ENCODE data around the gene BICC1.

Gene BICC1

DNA sequence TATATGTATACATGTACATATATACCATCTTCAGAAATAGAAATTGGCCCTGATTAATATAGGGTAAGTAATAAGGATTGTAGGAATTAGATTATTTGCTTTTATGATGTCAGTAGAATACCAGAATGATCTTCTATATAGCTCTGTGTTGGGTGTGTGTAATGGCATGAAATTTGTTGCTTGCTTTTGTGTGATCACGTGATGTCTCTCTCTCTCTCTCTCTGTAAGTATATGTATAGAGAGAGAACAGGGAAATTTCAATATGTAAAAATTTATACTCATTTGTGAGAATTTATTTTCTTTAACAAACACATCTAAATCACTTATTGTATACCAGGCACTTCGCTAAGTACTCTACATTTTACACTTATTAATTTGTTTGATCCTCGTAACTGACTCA, 272.7 kb downstream of the BICC1 start:
- DNase-seq, result no peak

GRCh38 chr10:58791137-58791536, 278.5 kb downstream of the BICC1 start:
- DNase-seq, result no peak

- DNase-seq, result no peak
Observed at GRCh38 chr10:58795560-58795959, 282.9 kb downstream of the BICC1 start.

DNA sequence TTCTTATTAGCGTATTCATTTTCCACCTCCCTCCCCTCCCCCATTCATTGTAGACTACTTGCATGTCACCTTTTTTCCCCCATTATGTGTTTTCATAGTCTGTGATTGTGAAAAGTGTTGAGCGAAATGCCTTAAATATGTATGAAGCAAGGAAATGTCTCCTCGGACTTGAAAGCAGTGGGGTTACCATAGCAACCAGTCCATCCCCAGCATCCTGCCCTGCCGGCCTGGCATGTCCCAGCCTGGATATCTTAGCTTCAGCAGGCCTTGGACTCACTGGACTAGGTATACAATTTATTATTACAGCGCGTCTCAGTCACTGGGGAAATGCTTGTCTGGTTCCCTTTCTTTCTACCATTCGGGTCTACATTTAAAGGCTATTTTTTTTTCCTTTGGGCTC, 283.6 kb downstream of the BICC1 start:
- DNase-seq, result no peak

DNA sequence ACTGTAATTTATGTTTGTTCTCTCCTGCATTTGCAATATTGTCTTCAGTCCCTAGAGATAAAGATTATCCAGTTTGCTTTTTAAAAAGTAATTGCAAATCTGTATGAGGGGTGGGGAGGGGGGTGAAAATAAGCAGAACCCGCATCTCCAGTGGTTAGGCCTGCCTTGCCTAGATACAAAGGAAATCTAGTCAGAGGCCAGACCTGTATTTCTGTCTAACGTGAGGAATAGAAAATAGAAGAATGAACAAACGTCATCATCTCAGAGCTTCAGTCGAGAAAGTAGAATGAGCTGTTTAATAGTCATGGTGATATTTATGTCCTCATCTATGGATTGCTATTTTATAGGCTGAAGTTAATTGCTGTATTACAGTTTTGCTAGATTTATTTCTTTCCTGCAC, 284.2 kb downstream of the BICC1 start:
- DNase-seq, result no peak

- DNase-seq, result no peak
Observed at GRCh38 chr10:58797356-58797755, 284.7 kb downstream of the BICC1 start.

GRCh38 chr10:58802047-58802446, 289.4 kb downstream of the BICC1 start:
- DNase-seq, result no peak

DNA sequence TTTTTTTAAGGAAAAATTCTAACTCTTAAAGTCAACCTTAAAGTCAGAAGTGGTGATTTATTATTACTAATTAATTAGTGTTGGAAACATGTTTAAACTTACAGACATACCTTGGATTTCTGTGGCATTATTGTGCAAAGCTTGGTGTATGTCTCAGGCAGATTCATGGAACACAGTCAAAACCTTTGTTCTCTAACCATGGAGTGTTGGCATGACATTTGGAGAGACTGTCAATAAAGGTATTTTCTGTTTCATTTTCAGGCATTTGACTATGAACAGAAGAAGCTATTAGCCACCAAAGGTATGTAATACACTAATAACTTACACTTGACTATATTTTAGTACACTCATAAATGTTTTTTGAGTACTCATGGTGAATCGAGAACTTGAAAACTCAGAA, 293.7 kb downstream of the BICC1 start:
- DNase-seq, result no peak

DNA sequence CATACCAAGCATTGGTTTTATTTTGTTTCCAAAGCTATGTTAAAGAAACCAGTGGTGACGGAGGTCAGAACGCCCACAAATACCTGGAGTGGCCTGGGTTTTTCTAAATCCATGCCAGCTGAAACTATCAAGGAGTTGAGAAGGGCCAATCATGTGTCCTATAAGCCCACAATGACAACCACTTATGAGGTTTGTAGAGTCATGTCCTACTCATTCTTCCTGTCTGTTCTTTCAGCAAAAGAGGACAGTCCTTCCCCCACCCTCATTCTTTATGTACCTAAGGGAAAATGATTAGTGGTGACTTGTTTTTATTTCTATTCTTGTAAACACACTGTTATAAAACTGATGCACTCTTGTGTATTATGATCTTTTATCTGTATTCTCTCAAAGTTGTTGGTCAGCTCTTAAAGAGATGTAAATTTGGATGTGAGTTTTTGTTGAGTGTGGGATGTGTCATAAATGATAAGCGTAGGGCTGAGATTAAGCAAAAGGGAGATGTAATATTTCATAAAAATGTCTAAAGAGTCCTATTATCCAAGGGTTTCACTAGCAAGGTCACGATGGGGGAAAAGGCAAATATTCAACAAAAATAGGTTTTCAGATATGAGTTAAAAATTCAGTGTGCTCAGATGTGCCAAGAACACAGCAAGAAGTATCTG, 294.4 kb downstream of the BICC1 start:
- DNase-seq, result no peak

DNA sequence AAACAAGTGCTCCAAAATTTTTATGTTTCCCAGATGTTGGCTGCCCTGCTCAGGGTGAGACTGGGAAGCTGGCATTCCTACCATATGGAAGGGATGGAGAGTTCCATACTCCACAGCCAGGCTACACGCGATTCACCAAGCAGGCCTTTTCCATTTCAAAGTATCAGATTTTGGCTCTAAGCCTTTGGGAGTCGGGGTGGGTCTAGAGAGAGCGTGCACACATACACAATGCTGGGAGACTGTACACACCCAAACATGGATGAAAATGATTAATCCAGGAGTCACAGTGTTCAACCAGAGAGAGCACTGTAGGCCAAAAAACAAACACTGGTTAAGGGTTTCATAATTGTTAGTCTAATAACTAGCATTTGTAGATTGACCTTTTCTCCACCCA, 295.0 kb downstream of the BICC1 start:
- no peak for DNase-seq

- DNase-seq, result no peak
Observed at GRCh38 chr10:58810751-58811150, 298.1 kb downstream of the BICC1 start.

GRCh38 chr10:58813573-58813972, 300.9 kb downstream of the BICC1 start:
- no peak for DNase-seq

GRCh38 chr10:58817201-58817846, 304.7 kb downstream of the BICC1 start:
- no peak for DNase-seq

- DNase-seq, result no peak
Observed at GRCh38 chr10:58818900-58819299, 306.2 kb downstream of the BICC1 start.

DNA sequence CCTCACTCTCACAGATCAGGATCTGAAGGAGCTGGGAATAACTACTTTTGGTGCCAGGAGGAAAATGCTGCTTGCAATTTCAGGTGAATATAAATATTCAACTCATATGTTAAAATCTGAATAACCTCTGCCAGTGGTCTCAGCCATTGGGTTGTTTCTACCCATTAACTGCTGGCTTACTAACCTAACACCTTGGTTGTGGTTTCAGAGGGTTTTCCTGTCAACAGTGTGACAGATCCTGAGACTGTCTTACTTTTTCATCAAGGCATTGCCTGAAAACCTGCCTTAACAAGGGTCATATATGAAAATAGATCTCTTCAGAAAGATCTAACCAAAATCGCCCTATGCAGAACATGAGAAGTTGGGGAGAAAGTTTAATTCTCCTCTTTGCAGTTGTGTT, 307.7 kb downstream of the BICC1 start:
- DNase-seq, result no peak

DNA sequence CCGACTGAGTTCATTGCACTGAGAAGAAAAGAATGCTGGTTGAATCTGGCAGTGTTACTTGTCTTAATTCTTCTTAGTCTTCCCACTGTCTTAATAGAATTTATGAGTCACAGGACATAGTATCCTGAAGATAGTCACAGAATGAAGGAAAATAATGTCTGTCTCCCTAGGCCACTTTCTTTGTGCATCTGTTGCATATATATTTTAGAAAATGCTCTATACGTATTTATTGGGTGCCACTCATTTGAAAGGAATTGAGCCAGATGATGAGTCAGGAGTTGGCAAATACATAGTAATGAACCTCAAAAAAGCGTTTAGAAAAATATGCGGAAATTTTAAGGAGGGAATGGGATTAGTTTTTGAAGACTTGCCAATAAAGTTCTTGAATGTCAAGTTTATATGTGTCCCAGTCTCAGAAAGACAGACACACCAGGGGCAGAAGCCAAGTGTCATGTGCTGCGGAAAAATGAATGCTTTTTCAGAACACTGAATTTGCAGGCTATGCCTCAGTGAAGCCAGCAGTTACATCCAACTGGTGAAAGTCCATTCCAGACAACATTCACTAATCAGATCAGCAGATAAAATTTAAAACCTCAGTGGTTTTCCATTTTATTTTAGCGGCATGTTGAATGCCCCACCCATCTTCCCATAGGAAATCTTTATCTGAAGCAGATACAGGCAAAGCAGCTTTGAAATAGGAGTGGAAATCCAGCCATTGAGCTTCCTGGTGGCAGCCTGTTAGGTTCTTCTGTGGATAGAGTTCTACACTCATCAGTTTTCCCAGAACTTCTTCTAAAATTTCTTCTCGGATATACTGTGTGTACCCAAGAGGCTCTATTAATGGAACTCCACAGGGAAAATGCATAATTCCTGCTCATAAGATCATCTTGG, 308.4 kb downstream of the BICC1 start:
- DNase-seq, result no peak

DNA sequence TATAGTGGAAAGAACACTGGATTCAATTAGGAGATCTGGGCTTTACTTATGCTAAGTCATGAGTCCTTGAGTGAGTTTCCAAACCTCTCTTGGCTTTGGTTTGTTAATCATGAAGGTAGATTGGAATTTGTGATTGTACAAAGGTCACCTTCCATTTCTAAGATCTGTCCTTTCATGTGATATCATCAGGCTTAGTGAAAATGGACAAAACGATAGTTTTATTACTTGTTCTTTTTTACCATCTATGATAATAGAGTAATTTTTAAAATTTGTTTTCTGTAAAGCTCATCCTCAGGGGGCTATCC, 309.0 kb downstream of the BICC1 start:
- no peak for DNase-seq

DNA sequence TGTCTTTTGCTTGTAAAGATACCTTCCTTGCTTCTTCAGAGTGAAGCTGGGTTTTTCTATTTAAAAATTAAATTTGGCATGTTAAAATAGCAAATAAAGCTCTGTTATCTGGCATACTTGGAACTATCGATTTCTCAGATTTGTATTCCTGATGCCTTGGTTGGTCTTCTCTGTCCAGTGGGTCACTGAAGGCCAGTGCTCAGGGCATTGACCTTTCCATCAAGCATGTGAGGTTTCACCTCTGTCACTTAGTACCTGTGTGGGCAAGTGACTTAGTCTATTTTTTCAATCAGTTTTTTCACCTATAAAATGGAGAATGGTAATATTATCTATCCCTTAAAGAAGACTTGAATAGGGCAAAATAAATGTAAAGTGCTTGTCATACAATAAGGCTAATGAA, 311.3 kb downstream of the BICC1 start:
- no peak for DNase-seq

DNA sequence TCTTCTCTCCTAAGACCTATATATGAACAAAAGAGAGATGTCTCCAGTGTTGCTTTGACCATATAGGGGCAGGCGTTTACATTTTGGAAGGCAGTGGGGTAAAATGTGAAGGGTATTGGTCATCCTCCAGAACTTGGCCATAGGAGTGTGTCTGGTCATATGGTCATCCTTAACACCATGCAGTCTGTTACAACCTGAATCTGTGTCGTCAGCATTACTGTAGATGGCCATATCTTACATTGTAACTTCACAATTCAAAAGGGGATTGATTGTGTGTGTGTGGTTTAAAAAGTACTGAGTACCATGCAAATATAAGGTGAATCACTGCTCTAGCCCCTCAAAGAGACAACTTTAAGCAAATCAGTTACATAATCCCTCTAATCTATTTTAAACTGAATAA, 311.7 kb downstream of the BICC1 start:
- no peak for DNase-seq

DNA sequence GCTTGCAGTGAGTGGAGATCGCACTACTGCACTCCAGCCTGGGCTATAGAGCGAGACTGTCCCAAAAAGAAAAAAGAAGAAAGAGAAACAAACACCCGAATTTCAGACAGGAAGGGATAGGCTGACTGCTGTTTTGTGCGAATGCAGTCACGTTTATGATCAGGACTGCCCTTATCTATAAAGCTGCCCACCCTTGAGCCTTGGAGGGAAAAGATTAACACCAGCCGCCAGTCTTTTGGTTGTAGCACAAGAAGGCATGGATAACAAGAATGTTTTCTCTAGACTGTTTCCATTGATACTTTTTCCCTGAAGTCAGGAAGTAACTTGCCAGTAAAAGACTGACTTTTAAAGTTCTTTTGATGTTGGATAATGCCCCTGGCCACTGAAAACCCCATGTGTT, 314.0 kb downstream of the BICC1 start:
- DNase-seq, result no peak

GRCh38 chr10:58827381-58827780, 314.7 kb downstream of the BICC1 start:
- no peak for DNase-seq

DNA sequence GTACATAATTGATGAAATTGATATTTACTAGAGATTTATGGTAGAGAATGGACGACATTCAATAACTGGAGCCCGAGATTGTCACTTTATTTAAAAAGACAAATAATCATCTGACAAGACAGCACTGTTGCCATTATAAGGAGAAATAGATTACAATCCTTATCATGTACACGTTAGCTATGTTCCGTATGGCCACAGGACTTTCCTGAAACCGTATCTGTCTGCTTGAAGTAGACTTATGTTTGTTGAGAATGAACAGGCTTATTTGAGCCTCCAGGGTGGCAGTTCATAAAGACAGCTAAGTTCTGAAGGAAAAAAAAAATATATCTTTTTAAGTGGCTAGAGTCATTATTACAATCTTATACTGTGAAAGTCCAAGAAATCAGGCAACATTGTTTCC, 317.2 kb downstream of the BICC1 start:
- DNase-seq, result no peak

- DNase-seq, result no peak
Observed at GRCh38 chr10:58830697-58831096, 318.0 kb downstream of the BICC1 start.

Measured in stimulated activated CD4-positive, alpha-beta T cell treated with anti-CD3 and anti-CD28 coated beads, Interleukin-2, amount 100 ng/mL, for 48 hours (primary cell).